Caco-2 (cell line): ENCODE results near the gene SCTR. TPM values are rescaled to one million over a fixed set of nuclear protein-coding genes. Genes with fewer than 3 reads are reported as not detected.

Source experiments
- BruUV-seq: library from RNA; stranded (reverse); fragments of 400-500 nt; replicated peaks from 2 replicates; lab custom pipeline; 2021; lab: Mats Ljungman, UMichigan
- CTCF ChIA-PET: fragments of 300-600 bp; sonication (Branson Sonifier 250); formaldehyde crosslinking; loops from one replicate; lab custom pipeline; 2022; ENCODE audit warnings: antibody characterized with exemption; lab: Charles Lee
- POLR2A ChIA-PET: fragments of 300-600 bp; sonication (Branson Sonifier 250); formaldehyde crosslinking; loops from one replicate; lab custom pipeline; 2022; ENCODE audit warnings: antibody characterized with exemption; lab: Charles Lee
- DNase-seq, 2 experiments: peaks; one replicate each; pipeline versions ENCODE4 v3.0.0 to v3.0.0-alpha.2; 2020 to 2022
- H3K27me3 ChIP-seq: replicated peaks from 2 replicates; pipeline ENCODE4 v1.6.0; 2011; ENCODE audit warnings: low read length; ENCODE audit not compliant: control insufficient read depth, insufficient read depth
- H3K36me3 ChIP-seq: 2 replicates; pipeline ENCODE4 v1.5.1; 2011; ENCODE audit warnings: low read length; ENCODE audit not compliant: control insufficient read depth, insufficient read depth
- H3K4me1 ChIP-seq: fragments of 250-450 bp; sonication (Bioruptor Pico); 2 replicates; pipeline ENCODE4 v1.5.1; 2020; ENCODE audit warnings: mild to moderate bottlenecking
- H3K4me3 ChIP-seq: 2 replicates; pipeline ENCODE4 v1.5.1; 2011; ENCODE audit warnings: low read depth, mild to moderate bottlenecking, control low read depth, low read length
- H3K9me3 ChIP-seq: fragments of 250-450 bp; sonication (Bioruptor Pico); 2 replicates; pipeline ENCODE4 v1.5.1; 2020; ENCODE audit warnings: mild to moderate bottlenecking, moderate library complexity
- H3K27ac Mint-ChIP-seq: one replicate; pipeline ENCODE4 v1.8.0; 2022; ENCODE audit warnings: mixed read lengths; ENCODE audit not compliant: unreplicated experiment
- H3K27me3 Mint-ChIP-seq: one replicate; pipeline ENCODE4 v1.8.0; 2022; ENCODE audit warnings: mixed read lengths; ENCODE audit not compliant: insufficient read depth, unreplicated experiment
- H3K36me3 Mint-ChIP-seq: one replicate; pipeline ENCODE4 v1.8.0; 2022; ENCODE audit warnings: mild to moderate bottlenecking, mixed read lengths; ENCODE audit not compliant: insufficient read depth, unreplicated experiment
- H3K4me1 Mint-ChIP-seq: one replicate; pipeline ENCODE4 v1.8.0; 2022; ENCODE audit warnings: low read depth, mixed read lengths; ENCODE audit not compliant: unreplicated experiment
- H3K4me3 Mint-ChIP-seq: one replicate; pipeline ENCODE4 v1.8.0; 2022; ENCODE audit warnings: mild to moderate bottlenecking, moderate library complexity, mixed read lengths; ENCODE audit not compliant: unreplicated experiment
- H3K9me3 Mint-ChIP-seq: one replicate; pipeline ENCODE4 v1.8.0; 2022; ENCODE audit warnings: mixed read lengths; ENCODE audit not compliant: unreplicated experiment
- intact Hi-C: fragments of 100-400 bp; cut with micrococcal nuclease; formaldehyde crosslinking; loops from one replicate; pipeline ENCODE4 v1.10.0; 2022; ENCODE audit not compliant: unreplicated experiment
- total RNA-seq: library from RNA; stranded (reverse); gene quantifications from 2 replicates; pipeline ENCODE4 v1.2.3, GENCODE V29; 2022
- TF ChIP-seq, protein P1 (sequence below), 2 experiments: fragments of 200-600 bp in 1 of 2; IDR thresholded peaks; 1 replicate in 1 of 2; 2 replicates in 1 of 2; pipeline versions ENCODE4 v1.5.1 to v1.8.0; 2011 to 2022; ENCODE audit warnings: antibody characterized with exemption in 1 of 2, control low read depth in 1 of 2, inconsistent platforms in 1 of 2, low read depth in 1 of 2, low read length in 1 of 2, mild to moderate bottlenecking in 1 of 2, moderate library complexity in 1 of 2; ENCODE audit not compliant: insufficient read depth in 1 of 2, severe bottlenecking in 1 of 2, unreplicated experiment in 1 of 2

The SCTR gene
- total RNA-seq, 1 experiment from 2014 or later: not detected

DNA sequence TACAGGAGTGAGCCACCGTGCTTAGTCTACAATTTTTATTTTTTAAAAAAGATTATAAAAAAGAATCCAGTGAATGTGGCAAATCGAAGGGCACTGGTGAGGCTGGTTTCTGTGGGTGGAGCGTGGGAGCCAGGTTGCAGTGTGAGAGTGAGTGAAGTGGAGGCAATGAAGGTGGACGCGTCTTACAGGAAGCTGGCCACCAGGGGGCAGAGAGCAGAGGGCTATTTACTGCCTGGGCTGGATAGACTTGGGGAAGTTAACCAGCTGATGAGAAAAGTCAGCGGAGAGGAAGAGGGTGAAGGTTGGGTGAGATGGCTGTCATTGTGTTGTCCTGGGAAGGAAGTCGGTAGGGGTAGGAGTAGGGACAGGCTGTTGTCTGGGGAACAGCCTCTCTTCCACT, 6.8 kb downstream of the SCTR start:
- peaks cover under 1% of the 10 kb centered on the region for H3K27me3 Mint-ChIP-seq
- TF ChIP-seq, protein P1, sequence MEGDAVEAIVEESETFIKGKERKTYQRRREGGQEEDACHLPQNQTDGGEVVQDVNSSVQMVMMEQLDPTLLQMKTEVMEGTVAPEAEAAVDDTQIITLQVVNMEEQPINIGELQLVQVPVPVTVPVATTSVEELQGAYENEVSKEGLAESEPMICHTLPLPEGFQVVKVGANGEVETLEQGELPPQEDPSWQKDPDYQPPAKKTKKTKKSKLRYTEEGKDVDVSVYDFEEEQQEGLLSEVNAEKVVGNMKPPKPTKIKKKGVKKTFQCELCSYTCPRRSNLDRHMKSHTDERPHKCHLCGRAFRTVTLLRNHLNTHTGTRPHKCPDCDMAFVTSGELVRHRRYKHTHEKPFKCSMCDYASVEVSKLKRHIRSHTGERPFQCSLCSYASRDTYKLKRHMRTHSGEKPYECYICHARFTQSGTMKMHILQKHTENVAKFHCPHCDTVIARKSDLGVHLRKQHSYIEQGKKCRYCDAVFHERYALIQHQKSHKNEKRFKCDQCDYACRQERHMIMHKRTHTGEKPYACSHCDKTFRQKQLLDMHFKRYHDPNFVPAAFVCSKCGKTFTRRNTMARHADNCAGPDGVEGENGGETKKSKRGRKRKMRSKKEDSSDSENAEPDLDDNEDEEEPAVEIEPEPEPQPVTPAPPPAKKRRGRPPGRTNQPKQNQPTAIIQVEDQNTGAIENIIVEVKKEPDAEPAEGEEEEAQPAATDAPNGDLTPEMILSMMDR (IDR thresholded peaks at IDR 0.05; ENCODE audit: insufficient read depth in 1 of 2, low read depth in 1 of 2, low read length in 1 of 2, severe bottlenecking in 1 of 2, unreplicated experiment in 1 of 2): peak; percentile 54 to 74
- no peaks in the 10 kb centered on the region for H3K27me3 ChIP-seq
- no peak overlapping the region for H3K4me3 ChIP-seq
- intact Hi-C loops: loop anchor here (1.0 kb wide), 2 partner anchors 75 to 143 kb away; no protein-coding TSS in a partner anchor
- CTCF ChIA-PET: interaction anchor here (0.8 to 1.4 kb wide), 3 partner anchors 30 to 143 kb away, joined by 3 to 4 read pairs (median 3); no protein-coding TSS in a partner anchor
- H3K36me3 ChIP-seq: no peaks in the 10 kb centered on the region
- H3K36me3 Mint-ChIP-seq: no peaks in the 10 kb centered on the region
- no peaks in the 10 kb centered on the region for H3K4me1 Mint-ChIP-seq
- no peaks in the 10 kb centered on the region for H3K9me3 ChIP-seq
- no peaks in the 10 kb centered on the region for H3K4me1 ChIP-seq
- peak; percentile 62 to 71 for DNase-seq
- H3K9me3 Mint-ChIP-seq: no peaks in the 10 kb centered on the region
- no peak overlapping the region for H3K27ac Mint-ChIP-seq
- no peak overlapping the region for H3K4me3 Mint-ChIP-seq
- POLR2A ChIA-PET: no interaction called here
- BruUV-seq: no TSS peak

DNA sequence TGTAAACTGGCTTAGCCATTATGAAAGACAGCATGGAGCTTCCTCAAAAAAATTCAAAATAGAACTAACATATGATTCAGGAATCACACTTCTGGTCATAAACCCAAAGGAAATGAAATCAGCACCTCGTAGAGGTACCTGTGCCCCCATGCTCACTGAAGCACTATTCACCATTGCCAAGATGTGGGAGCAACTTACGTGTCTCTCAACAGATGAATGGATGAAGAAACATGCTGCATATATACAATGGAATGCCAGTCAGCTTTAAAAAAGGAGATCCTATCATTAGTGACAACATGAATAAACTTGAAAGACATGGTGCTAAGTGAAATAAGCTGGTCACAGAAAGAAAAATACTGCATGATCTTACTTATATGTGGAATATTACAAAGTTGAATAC, 8.2 kb downstream of the SCTR start:
- Histone ChIP-seq H3K4me3 (no peak overlapping the region), H3K36me3 (no peaks in the 10 kb centered on the region), H3K27me3 (no peaks in the 10 kb centered on the region), H3K9me3 (no peaks in the 10 kb centered on the region), H3K4me1 (no peaks in the 10 kb centered on the region)
- H3K36me3 Mint-ChIP-seq: no peaks in the 10 kb centered on the region
- peaks cover 5% of the 10 kb centered on the region for H3K27me3 Mint-ChIP-seq
- intact Hi-C loops: no loop called here
- H3K4me3 Mint-ChIP-seq: no peak overlapping the region
- no peaks in the 10 kb centered on the region for H3K9me3 Mint-ChIP-seq
- ChIA-PET POLR2A (no interaction called here), CTCF (interaction anchor here (0.6 kb wide), 1 partner anchor 61 kb away, joined by 9 read pairs; no protein-coding TSS in a partner anchor)
- H3K4me1 Mint-ChIP-seq: no peaks in the 10 kb centered on the region
- BruUV-seq: no TSS peak
- H3K27ac Mint-ChIP-seq: no peak overlapping the region
- TF ChIP-seq, protein P1 (IDR thresholded peaks at IDR 0.05; ENCODE audit: insufficient read depth in 1 of 2, low read depth in 1 of 2, low read length in 1 of 2, severe bottlenecking in 1 of 2, unreplicated experiment in 1 of 2): no peak
- no peak for DNase-seq

DNA sequence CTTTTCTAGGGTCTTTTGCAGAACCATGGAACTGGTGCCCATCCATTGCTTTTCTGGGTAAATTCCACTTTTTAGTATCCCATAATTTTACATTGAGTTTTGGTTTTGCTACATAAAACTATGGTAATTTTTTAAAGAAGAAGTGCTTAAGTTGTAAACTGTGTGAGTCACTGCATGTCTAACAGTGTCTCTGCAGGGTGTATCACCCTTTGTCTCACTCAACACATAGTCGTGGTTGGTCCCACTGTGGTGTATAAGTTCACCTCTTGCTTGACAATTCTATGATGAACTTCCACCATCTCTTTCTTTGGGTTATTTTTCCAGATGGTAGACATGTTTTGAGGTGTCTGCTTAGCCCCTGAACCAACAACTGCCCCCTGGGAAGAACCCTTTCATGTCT, 10.5 kb downstream of the SCTR start:
- intact Hi-C loops: no loop called here

More for the DNA sequence above, 10.5 kb downstream of the SCTR start:
- H3K4me3 Mint-ChIP-seq: no peak overlapping the region
- TF ChIP-seq, protein P1 (IDR thresholded peaks at IDR 0.05; ENCODE audit: insufficient read depth in 1 of 2, low read depth in 1 of 2, low read length in 1 of 2, severe bottlenecking in 1 of 2, unreplicated experiment in 1 of 2): no peak
- no peaks in the 10 kb centered on the region for H3K27me3 ChIP-seq
- POLR2A ChIA-PET: no interaction called here
- H3K9me3 Mint-ChIP-seq: no peaks in the 10 kb centered on the region
- no peaks in the 10 kb centered on the region for H3K36me3 ChIP-seq
- H3K36me3 Mint-ChIP-seq: no peaks in the 10 kb centered on the region
- peaks cover 10% of the 10 kb centered on the region for H3K27me3 Mint-ChIP-seq
- H3K4me1 ChIP-seq: no peaks in the 10 kb centered on the region
- DNase-seq: no peak
- H3K4me1 Mint-ChIP-seq: no peaks in the 10 kb centered on the region
- H3K4me3 ChIP-seq: no peak overlapping the region
- H3K27ac Mint-ChIP-seq: no peak overlapping the region
- CTCF ChIA-PET: no interaction called here
- no peaks in the 10 kb centered on the region for H3K9me3 ChIP-seq
- BruUV-seq: no TSS peak
